ENCODE measurements around the gene PTTG1IP.

The PTTG1IP gene

GRCh38 chr21:44870748-44871495 is 2.6 kb downstream of the PTTG1IP start:
- peaks cover 55% of the 10 kb centered on the region; the same call in 1 of the 2 replicates for H3K79me2 ChIP-seq (ENCODE audit: insufficient read depth, low read depth)
- H4K20me1 ChIP-seq (ENCODE audit: insufficient read depth), result no peaks in the 10 kb centered on the region; the same call in none of the 2 replicates
- TF ChIP-seq CTCF (conservative IDR thresholded peaks at IDR 0.05; ENCODE audit: low read depth, low read length), result no peak
- no peak overlapping the region for H2AFZ ChIP-seq (ENCODE audit: low read depth)
- no peak overlapping the region for H3K4me3 ChIP-seq (IDR thresholded peaks at IDR 0.05; ENCODE audit: insufficient read depth, low read depth, low read length)
- H3K36me3 ChIP-seq (ENCODE audit: insufficient read depth), result no peaks in the 10 kb centered on the region
- no peak overlapping the region for H3K9ac ChIP-seq
- H3K4me1 ChIP-seq (ENCODE audit: low read depth, poor library complexity, severe bottlenecking), result peaks cover 39% of the 10 kb centered on the region
- no peak overlapping the region for H3K4me2 ChIP-seq
- H3K27ac ChIP-seq, result no peak overlapping the region
- peaks cover 18% of the 10 kb centered on the region for H3K27me3 ChIP-seq (ENCODE audit: insufficient read depth, low read depth)

- no peak for TF ChIP-seq CTCF (conservative IDR thresholded peaks at IDR 0.05; ENCODE audit: low read depth, low read length)
- Histone ChIP-seq H4K20me1 (ENCODE audit: insufficient read depth) (no peaks in the 10 kb centered on the region; the same call in none of the 2 replicates), H3K27me3 (ENCODE audit: insufficient read depth, low read depth) (peaks cover 9% of the 10 kb centered on the region), H2AFZ (ENCODE audit: low read depth) (no peak overlapping the region), H3K9ac (no peak overlapping the region), H3K4me1 (ENCODE audit: low read depth, poor library complexity, severe bottlenecking) (peaks cover 38% of the 10 kb centered on the region), H3K4me2 (no peak overlapping the region), H3K36me3 (ENCODE audit: insufficient read depth) (no peaks in the 10 kb centered on the region), H3K4me3 (IDR thresholded peaks at IDR 0.05; ENCODE audit: insufficient read depth, low read depth, low read length) (no peak overlapping the region), H3K79me2 (ENCODE audit: insufficient read depth, low read depth) (peaks cover 55% of the 10 kb centered on the region; the same call in 1 of the 2 replicates), H3K27ac (no peak overlapping the region)
Measured at GRCh38 chr21:44869781-44870747, 3.4 kb downstream of the PTTG1IP start.

- no peak overlapping the region for H3K27ac ChIP-seq
- H3K4me1 ChIP-seq (ENCODE audit: low read depth, poor library complexity, severe bottlenecking), result peaks cover 28% of the 10 kb centered on the region
Measured at GRCh38 chr21:44868707-44869106, 4.8 kb downstream of the PTTG1IP start.

More at GRCh38 chr21:44868707-44869106, 4.8 kb downstream of the PTTG1IP start:
- H3K4me2 ChIP-seq, result no peak overlapping the region
- H2AFZ ChIP-seq (ENCODE audit: low read depth), result no peak overlapping the region
- H3K27me3 ChIP-seq (ENCODE audit: insufficient read depth, low read depth), result no peaks in the 10 kb centered on the region
- H3K79me2 ChIP-seq (ENCODE audit: insufficient read depth, low read depth), result peaks cover 55% of the 10 kb centered on the region; the same call in 1 of the 2 replicates
- H3K4me3 ChIP-seq (IDR thresholded peaks at IDR 0.05; ENCODE audit: insufficient read depth, low read depth, low read length), result no peak overlapping the region
- H4K20me1 ChIP-seq (ENCODE audit: insufficient read depth), result no peaks in the 10 kb centered on the region; the same call in none of the 2 replicates
- TF ChIP-seq CTCF (conservative IDR thresholded peaks at IDR 0.05; ENCODE audit: low read depth, low read length), result no peak
- H3K36me3 ChIP-seq (ENCODE audit: insufficient read depth), result no peaks in the 10 kb centered on the region; the same call in 1 of the 2 replicates
- no peak overlapping the region for H3K9ac ChIP-seq
